MM.1S (cell line): Measurements from ENCODE around the gene RMI2.

Experiments used
- DNase-seq: peaks from one replicate; pipeline ENCODE4 v3.0.0-alpha.2; 2015
- H2AFZ ChIP-seq: fragments of 300-600 bp; sonication (generic); 2 replicates; pipeline ENCODE4 v1.6.0; 2016; ENCODE audit warnings: antibody characterized with exemption, low read length
- H3F3A ChIP-seq: fragments of 300-600 bp; sonication (generic); 2 replicates; pipeline ENCODE4 v1.6.1; 2016; ENCODE audit warnings: mild to moderate bottlenecking, antibody characterized with exemption, low read length, moderate library complexity, mixed read lengths; ENCODE audit not compliant: insufficient read depth
- H3K27ac ChIP-seq: fragments of 300-600 bp; sonication (generic); 2 replicates; pipeline ENCODE4 v1.5.1; 2016; ENCODE audit warnings: mild to moderate bottlenecking, low read length
- H3K27me3 ChIP-seq: fragments of 300-600 bp; sonication (generic); replicated peaks from 2 replicates; pipeline ENCODE4 v1.6.0; 2016; ENCODE audit warnings: low read length; ENCODE audit not compliant: insufficient read depth
- H3K36me3 ChIP-seq: fragments of 300-600 bp; sonication (generic); replicated peaks from 2 replicates; pipeline ENCODE4 v1.6.1; 2016; ENCODE audit warnings: mild to moderate bottlenecking, low read length, mixed read lengths; ENCODE audit not compliant: insufficient read depth
- H3K4me1 ChIP-seq: fragments of 300-600 bp; sonication (generic); 2 replicates; pipeline ENCODE4 v1.6.1; 2016; ENCODE audit warnings: low read length, mixed read lengths
- H3K4me2 ChIP-seq: fragments of 300-600 bp; sonication (generic); 2 replicates; pipeline ENCODE4 v1.6.0; 2016; ENCODE audit warnings: low read depth, low read length
- H3K4me3 ChIP-seq: fragments of 300-600 bp; sonication (generic); 2 replicates; pipeline ENCODE4 v1.5.1; 2016; ENCODE audit warnings: low read length, mixed read lengths
- H3K79me2 ChIP-seq: fragments of 300-600 bp; sonication (generic); 2 replicates; pipeline ENCODE4 v1.6.1; 2016; ENCODE audit warnings: mixed run types, low read length, mixed read lengths
- H3K9ac ChIP-seq: fragments of 300-600 bp; sonication (generic); 2 replicates; pipeline ENCODE4 v1.6.1; 2016; ENCODE audit warnings: low read length, mixed read lengths
- H3K9me2 ChIP-seq: fragments of 300-600 bp; sonication (generic); replicated peaks from 2 replicates; pipeline ENCODE4 v1.6.1; 2016; ENCODE audit warnings: mild to moderate bottlenecking, low read length, mixed read lengths; ENCODE audit not compliant: insufficient read depth
- H3K9me3 ChIP-seq: fragments of 300-600 bp; sonication (generic); replicated peaks from 2 replicates; pipeline ENCODE4 v1.6.1; 2016; ENCODE audit warnings: mild to moderate bottlenecking, low read length, mixed read lengths; ENCODE audit not compliant: insufficient read depth
- H4K20me1 ChIP-seq: fragments of 300-600 bp; sonication (generic); 2 replicates; pipeline ENCODE4 v1.6.1; 2016; ENCODE audit warnings: mild to moderate bottlenecking, low read length, moderate library complexity, mixed read lengths; ENCODE audit not compliant: insufficient read depth
- EZH2 ChIP-seq: fragments of 300-600 bp; sonication (generic); optimal IDR thresholded peaks from 2 replicates; pipeline ENCODE3; 2017; ENCODE audit warnings: low read depth, mild to moderate bottlenecking, antibody characterized with exemption, low read length, mixed read lengths
- EZH2phosphoT487 ChIP-seq: fragments of 300-600 bp; sonication (generic); IDR thresholded peaks from 2 replicates; pipeline ENCODE4 v1.6.1; 2018; ENCODE audit warnings: antibody characterized with exemption, low read length
- TF ChIP-seq, protein P1 (sequence below): fragments of 300-600 bp; sonication (generic); IDR thresholded peaks from 2 replicates; pipeline ENCODE4 v1.5.1; 2016; ENCODE audit warnings: antibody characterized with exemption, low read length, mixed read lengths

Gene RMI2

DNA sequence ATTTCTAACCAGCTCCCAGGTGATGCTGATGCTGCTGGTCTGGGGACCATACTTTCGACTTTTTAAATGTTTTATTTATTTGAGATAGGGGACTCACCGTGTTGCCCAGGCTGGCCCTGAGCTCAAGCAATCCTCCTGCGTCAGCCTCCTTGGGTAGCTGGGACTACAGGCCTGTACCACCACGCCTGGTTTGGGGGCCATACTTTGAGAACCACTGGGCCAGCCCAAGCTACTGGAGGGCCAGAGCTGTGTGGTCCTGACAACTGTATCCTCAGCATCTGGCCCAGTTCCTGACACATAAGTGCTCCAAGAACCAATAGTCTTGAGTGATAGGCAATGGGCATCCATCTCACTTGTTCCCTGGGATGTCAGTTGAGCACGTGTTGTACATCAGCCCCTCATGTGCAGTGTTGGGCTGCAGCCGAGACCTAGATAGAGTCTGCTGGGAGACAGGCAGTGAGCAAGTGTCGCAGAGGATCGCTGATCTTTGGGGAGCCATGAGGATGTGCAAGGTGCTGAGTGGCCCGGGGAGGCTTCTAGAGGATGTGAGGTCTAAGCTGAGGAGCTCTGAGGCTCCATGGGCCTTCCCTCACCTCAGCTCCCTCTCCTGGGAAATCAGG, 1.6 kb downstream of the RMI2 start:
- no peak overlapping the region for H2AFZ ChIP-seq
- H3K27ac ChIP-seq, result no peak overlapping the region
- H3K9me3 ChIP-seq, result no peaks in the 10 kb centered on the region
- no peak overlapping the region for H3K9ac ChIP-seq
- no peaks in the 10 kb centered on the region for H3K36me3 ChIP-seq
- no peaks in the 10 kb centered on the region for H3F3A ChIP-seq
- H3K4me1 ChIP-seq, result no peaks in the 10 kb centered on the region; the same call in 1 of the 2 replicates
- no peaks in the 10 kb centered on the region for H3K9me2 ChIP-seq
- H3K27me3 ChIP-seq, result no peaks in the 10 kb centered on the region
- DNase-seq, result no peak
- H3K79me2 ChIP-seq, result peaks cover 29% of the 10 kb centered on the region
- H3K4me2 ChIP-seq, result peak overlapping the region; percentile 99; the same call in 1 of the 2 replicates
- no peak for TF ChIP-seq EZH2
- no peak for TF ChIP-seq EZH2phosphoT487
- TF ChIP-seq, protein P1, sequence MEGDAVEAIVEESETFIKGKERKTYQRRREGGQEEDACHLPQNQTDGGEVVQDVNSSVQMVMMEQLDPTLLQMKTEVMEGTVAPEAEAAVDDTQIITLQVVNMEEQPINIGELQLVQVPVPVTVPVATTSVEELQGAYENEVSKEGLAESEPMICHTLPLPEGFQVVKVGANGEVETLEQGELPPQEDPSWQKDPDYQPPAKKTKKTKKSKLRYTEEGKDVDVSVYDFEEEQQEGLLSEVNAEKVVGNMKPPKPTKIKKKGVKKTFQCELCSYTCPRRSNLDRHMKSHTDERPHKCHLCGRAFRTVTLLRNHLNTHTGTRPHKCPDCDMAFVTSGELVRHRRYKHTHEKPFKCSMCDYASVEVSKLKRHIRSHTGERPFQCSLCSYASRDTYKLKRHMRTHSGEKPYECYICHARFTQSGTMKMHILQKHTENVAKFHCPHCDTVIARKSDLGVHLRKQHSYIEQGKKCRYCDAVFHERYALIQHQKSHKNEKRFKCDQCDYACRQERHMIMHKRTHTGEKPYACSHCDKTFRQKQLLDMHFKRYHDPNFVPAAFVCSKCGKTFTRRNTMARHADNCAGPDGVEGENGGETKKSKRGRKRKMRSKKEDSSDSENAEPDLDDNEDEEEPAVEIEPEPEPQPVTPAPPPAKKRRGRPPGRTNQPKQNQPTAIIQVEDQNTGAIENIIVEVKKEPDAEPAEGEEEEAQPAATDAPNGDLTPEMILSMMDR, result no peak
- H3K4me3 ChIP-seq, result no peak overlapping the region
- H4K20me1 ChIP-seq, result no peaks in the 10 kb centered on the region

DNA sequence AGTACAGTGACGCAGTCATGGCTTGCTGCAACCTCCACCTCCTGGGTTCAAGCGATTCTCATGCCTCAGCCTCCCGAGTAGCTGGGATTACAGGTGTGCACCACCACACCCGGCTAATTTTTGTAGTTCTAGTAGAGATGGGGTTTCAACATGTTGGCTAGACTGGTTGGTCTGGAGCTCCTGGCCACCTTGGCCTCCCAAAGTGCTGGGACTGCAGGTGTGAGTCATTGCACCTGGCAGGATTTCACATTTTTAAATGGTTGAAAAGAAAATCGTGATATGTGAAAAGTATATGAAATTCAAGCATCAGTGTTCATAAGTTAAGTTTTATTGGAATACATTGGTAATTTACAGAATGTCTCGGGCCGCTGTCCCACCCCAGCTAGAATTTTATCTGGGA, 2.6 kb downstream of the RMI2 start:
- no peak overlapping the region for H3K27ac ChIP-seq
- H3F3A ChIP-seq, result no peaks in the 10 kb centered on the region
- DNase-seq, result no peak
- H3K36me3 ChIP-seq, result no peaks in the 10 kb centered on the region
- H3K4me3 ChIP-seq, result no peak overlapping the region
- H4K20me1 ChIP-seq, result no peaks in the 10 kb centered on the region
- H3K9me3 ChIP-seq, result no peaks in the 10 kb centered on the region
- no peaks in the 10 kb centered on the region for H3K27me3 ChIP-seq
- H3K79me2 ChIP-seq, result peaks cover 29% of the 10 kb centered on the region
- no peaks in the 10 kb centered on the region for H3K9me2 ChIP-seq
- TF ChIP-seq EZH2phosphoT487, result no peak
- no peak for TF ChIP-seq EZH2
- TF ChIP-seq, protein P1, result no peak
- H2AFZ ChIP-seq, result no peak overlapping the region
- no peak overlapping the region for H3K4me2 ChIP-seq
- H3K4me1 ChIP-seq, result no peaks in the 10 kb centered on the region; the same call in 1 of the 2 replicates
- no peak overlapping the region for H3K9ac ChIP-seq

DNA sequence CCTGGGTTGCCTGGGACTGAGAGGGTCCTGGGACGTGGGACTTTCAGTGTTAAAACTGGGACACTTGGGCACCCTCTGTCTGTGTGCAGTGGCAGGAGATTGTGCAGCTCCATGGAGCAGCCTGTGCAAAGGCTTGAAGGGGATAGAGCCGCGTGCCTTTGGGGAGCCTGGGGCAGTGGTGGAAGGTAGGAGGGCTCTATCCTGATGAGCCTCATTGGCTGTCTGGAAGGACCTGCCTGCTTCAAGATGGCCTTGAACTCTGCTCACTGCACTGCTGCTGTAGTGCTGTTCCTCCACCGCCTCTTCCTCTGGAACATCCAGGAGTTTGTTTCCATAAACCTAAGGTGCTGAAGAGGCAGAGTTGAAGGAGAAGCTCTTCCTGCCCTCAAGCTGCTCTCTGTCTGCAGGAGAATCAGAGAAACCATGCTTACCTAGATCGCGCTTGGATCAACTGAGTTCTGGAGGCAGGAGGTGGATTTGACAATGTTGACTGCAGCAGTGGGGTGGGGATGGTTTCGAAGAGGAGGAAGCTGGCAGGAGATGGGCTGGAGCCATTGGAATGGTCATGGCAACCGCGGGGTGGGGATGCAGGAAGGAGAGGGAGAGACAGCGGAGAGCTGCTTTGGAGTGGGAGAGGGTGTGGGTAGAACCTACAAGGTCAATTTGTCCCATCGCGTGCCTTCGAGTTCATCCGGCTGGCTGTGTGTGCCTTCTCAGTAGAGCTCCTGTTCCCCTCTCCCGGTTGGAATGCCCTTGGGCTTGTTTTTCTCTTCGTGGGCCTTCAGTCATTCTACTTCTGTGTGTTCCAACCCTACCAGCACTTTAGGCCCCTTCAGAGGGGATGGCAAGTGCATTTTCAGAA, 3.7 kb downstream of the RMI2 start:
- H3F3A ChIP-seq, result peaks cover 3% of the 10 kb centered on the region; the same call in 1 of the 2 replicates
- no peak overlapping the region for H3K9ac ChIP-seq
- H2AFZ ChIP-seq, result no peak overlapping the region
- H3K4me3 ChIP-seq, result no peak overlapping the region
- H3K27me3 ChIP-seq, result no peaks in the 10 kb centered on the region
- no peaks in the 10 kb centered on the region for H4K20me1 ChIP-seq
- no peaks in the 10 kb centered on the region for H3K36me3 ChIP-seq
- TF ChIP-seq EZH2 (no peak), EZH2phosphoT487 (no peak)
- TF ChIP-seq, protein P1, result no peak
- H3K9me3 ChIP-seq, result no peaks in the 10 kb centered on the region
- no peak for DNase-seq
- no peak overlapping the region for H3K4me2 ChIP-seq
- no peaks in the 10 kb centered on the region for H3K9me2 ChIP-seq
- H3K4me1 ChIP-seq, result peaks cover 3% of the 10 kb centered on the region
- no peak overlapping the region for H3K27ac ChIP-seq
- H3K79me2 ChIP-seq, result peaks cover 29% of the 10 kb centered on the region
